22Rv1 (cell line): ENCODE results near the gene TEX44.

Experiments
- CTCF ChIP-seq: fragments of 450-650 bp; IDR thresholded peaks from 2 replicates; pipeline ENCODE4 v1.5.1; 2017; ENCODE audit warnings: mild to moderate bottlenecking
- ZFX ChIP-seq: fragments of 450-650 bp; IDR thresholded peaks from 2 replicates; pipeline ENCODE4 v1.6.1; 2017; ENCODE audit warnings: antibody characterized with exemption, borderline replicate concordance

- no peak for TF ChIP-seq CTCF
- no peak for TF ChIP-seq ZFX
Observed at GRCh38 chr2:231606941-231607340, 14.3 kb downstream of the TEX44 start.
